Effector CD8-positive, alpha-beta T cell (primary cell): Measurements from ENCODE around the gene ABCD3.

Experiments used
- DNase-seq: peaks from one replicate; lab custom pipeline; 2025; lab: John Stamatoyannopoulos, UW

ABCD3 gene

GRCh38 chr1:94462606-94463005 is 44.4 kb downstream of the ABCD3 start:
- no peak for DNase-seq

- DNase-seq, result no peak
Measured at GRCh38 chr1:94463056-94463764, 45.0 kb downstream of the ABCD3 start.

GRCh38 chr1:94463765-94464330 is 45.7 kb downstream of the ABCD3 start:
- no peak for DNase-seq

GRCh38 chr1:94468708-94469107 is 50.5 kb downstream of the ABCD3 start:
- DNase-seq, result no peak

GRCh38 chr1:94471271-94471670 is 53.1 kb downstream of the ABCD3 start:
- no peak for DNase-seq

- DNase-seq, result no peak
Measured at GRCh38 chr1:94475232-94475631, 57.0 kb downstream of the ABCD3 start.

GRCh38 chr1:94479682-94480081 is 61.5 kb downstream of the ABCD3 start:
- no peak for DNase-seq

- no peak for DNase-seq
Measured at GRCh38 chr1:94481473-94481933, 63.3 kb downstream of the ABCD3 start.

GRCh38 chr1:94486990-94487389 is 68.8 kb downstream of the ABCD3 start:
- no peak for DNase-seq

GRCh38 chr1:94490556-94490955 is 72.4 kb downstream of the ABCD3 start:
- no peak for DNase-seq

- no peak for DNase-seq
Measured at GRCh38 chr1:94496076-94496755, 78.0 kb downstream of the ABCD3 start.

- no peak for DNase-seq
Measured at GRCh38 chr1:94501426-94501825, 83.2 kb downstream of the ABCD3 start.

GRCh38 chr1:94501935-94502334 is 83.7 kb downstream of the ABCD3 start:
- no peak for DNase-seq

GRCh38 chr1:94503153-94503552 is 85.0 kb downstream of the ABCD3 start:
- DNase-seq, result no peak

- DNase-seq, result no peak
Measured at GRCh38 chr1:94504601-94505000, 86.4 kb downstream of the ABCD3 start.

GRCh38 chr1:94512816-94513215 is 94.6 kb downstream of the ABCD3 start:
- no peak for DNase-seq

GRCh38 chr1:94514095-94514727 is 96.0 kb downstream of the ABCD3 start:
- DNase-seq, result no peak

- no peak for DNase-seq
Measured at GRCh38 chr1:94515296-94515947, 97.2 kb downstream of the ABCD3 start.

GRCh38 chr1:94519351-94519750 is 101.2 kb downstream of the ABCD3 start:
- no peak for DNase-seq

- DNase-seq, result no peak
Measured at GRCh38 chr1:94522304-94522703, 104.1 kb downstream of the ABCD3 start.

GRCh38 chr1:94524531-94524930 is 106.3 kb downstream of the ABCD3 start:
- DNase-seq, result no peak
